Loucy (cell line): Measurements from ENCODE around the gene MGA.

ENCODE experiments used
- CTCF ChIP-seq: fragments of 200-600 bp; sonication (generic); conservative IDR thresholded peaks from 2 replicates; pipeline ENCODE4 v1.5.1; 2014; ENCODE audit warnings: mild to moderate bottlenecking, antibody characterized with exemption, low read length
- EZH2phosphoT487 ChIP-seq: fragments of 200-600 bp; IDR thresholded peaks from 2 replicates; pipeline ENCODE4 v1.6.1; 2018; ENCODE audit warnings: antibody characterized with exemption, mild to moderate bottlenecking, moderate library complexity, borderline replicate concordance

- no peak for TF ChIP-seq CTCF
- TF ChIP-seq EZH2phosphoT487: no peak
Measured at GRCh38 chr15:41637086-41637485, 23.1 kb upstream of the MGA start.
